ENCODE measurements around the gene MYH10.

Gene MYH10

GRCh38 chr17:8580952-8581658, 49.4 kb downstream of the MYH10 start:
- 73% methylated on average over 2 of the region's 5 CpGs for WGBS (ENCODE audit: insufficient coverage)
- POLR2A ChIA-PET: no interaction called here
- H3K4me1 ChIP-seq (ENCODE audit: control extremely low read depth in 1 of 4, control insufficient read depth in 4 of 4, insufficient read depth in 4 of 4, low read length in 3 of 4): no peaks in the 10 kb centered on the region
- H3K27me3 ChIP-seq (replicated peaks in 2 of 5; ENCODE audit: control insufficient read depth in 4 of 5, insufficient read depth in 5 of 5, low read length in 4 of 5): no peaks in the 10 kb centered on the region
- no peak overlapping the region for H3K27ac ChIP-seq (ENCODE audit: insufficient read depth in 1 of 2, low read depth in 1 of 2, low read length in 2 of 2, poor library complexity in 1 of 2, severe bottlenecking in 2 of 2)
- no peak for DNase-seq
- no peaks in the 10 kb centered on the region for H3K9me3 ChIP-seq (ENCODE audit: control extremely low read depth in 1 of 5, control insufficient read depth in 4 of 5, insufficient read depth in 2 of 5, low read depth in 1 of 5, low read length in 4 of 5)
- H3K36me3 ChIP-seq (ENCODE audit: control insufficient read depth in 4 of 4, insufficient read depth in 4 of 4, low read length in 3 of 4): peaks cover 0 to 5% (median 0%) of the 10 kb centered on the region in 4 experiments
- CTCF ChIA-PET: interaction anchor here (0.6 to 0.9 kb wide), 4 partner anchors 9 to 173 kb away, joined by 3 to 4 read pairs (median 3); no protein-coding TSS in a partner anchor
- no peak overlapping the region for H3K4me3 ChIP-seq (ENCODE audit: control insufficient read depth in 1 of 7, extremely low read depth in 1 of 7, insufficient read depth in 4 of 7, low read depth in 2 of 7, low read length in 6 of 7)

GRCh38 chr17:8577868-8578267, 52.7 kb downstream of the MYH10 start:
- Histone ChIP-seq H3K27me3 (replicated peaks in 2 of 5; ENCODE audit: control insufficient read depth in 4 of 5, insufficient read depth in 5 of 5, low read length in 4 of 5) (no peaks in the 10 kb centered on the region), H3K9me3 (ENCODE audit: control extremely low read depth in 1 of 5, control insufficient read depth in 4 of 5, insufficient read depth in 2 of 5, low read depth in 1 of 5, low read length in 4 of 5) (no peaks in the 10 kb centered on the region), H3K4me3 (ENCODE audit: control insufficient read depth in 1 of 7, extremely low read depth in 1 of 7, insufficient read depth in 4 of 7, low read depth in 2 of 7, low read length in 6 of 7) (no peak overlapping the region), H3K4me1 (ENCODE audit: control extremely low read depth in 1 of 4, control insufficient read depth in 4 of 4, insufficient read depth in 4 of 4, low read length in 3 of 4) (no peaks in the 10 kb centered on the region), H3K27ac (ENCODE audit: insufficient read depth in 1 of 2, low read depth in 1 of 2, low read length in 2 of 2, poor library complexity in 1 of 2, severe bottlenecking in 2 of 2) (no peak overlapping the region), H3K36me3 (ENCODE audit: control insufficient read depth in 4 of 4, insufficient read depth in 4 of 4, low read length in 3 of 4) (peaks cover 0 to 5% (median 0%) of the 10 kb centered on the region in 4 experiments)
- ChIA-PET POLR2A (no interaction called here), CTCF (no interaction called here)
- WGBS (ENCODE audit: insufficient coverage): no CpG with 5 or more reads among the region's 2 CpGs
- DNase-seq: no peak

GRCh38 chr17:8576559-8577294, 53.8 kb downstream of the MYH10 start:
- H3K4me1 ChIP-seq (ENCODE audit: control extremely low read depth in 1 of 4, control insufficient read depth in 4 of 4, insufficient read depth in 4 of 4, low read length in 3 of 4): no peaks in the 10 kb centered on the region
- DNase-seq: no peak
- H3K4me3 ChIP-seq (ENCODE audit: control insufficient read depth in 1 of 7, extremely low read depth in 1 of 7, insufficient read depth in 4 of 7, low read depth in 2 of 7, low read length in 6 of 7): no peak overlapping the region
- H3K36me3 ChIP-seq (ENCODE audit: control insufficient read depth in 4 of 4, insufficient read depth in 4 of 4, low read length in 3 of 4): peaks cover 0 to 5% (median 0%) of the 10 kb centered on the region in 4 experiments
- ChIA-PET CTCF (interaction anchor here (1.5 to 2.3 kb wide), 4 partner anchors 12 to 209 kb away, joined by 4 to 19 read pairs (median 9); no protein-coding TSS in a partner anchor), POLR2A (no interaction called here)
- H3K9me3 ChIP-seq (ENCODE audit: control extremely low read depth in 1 of 5, control insufficient read depth in 4 of 5, insufficient read depth in 2 of 5, low read depth in 1 of 5, low read length in 4 of 5): no peaks in the 10 kb centered on the region
- no peaks in the 10 kb centered on the region for H3K27me3 ChIP-seq (replicated peaks in 2 of 5; ENCODE audit: control insufficient read depth in 4 of 5, insufficient read depth in 5 of 5, low read length in 4 of 5)
- no peak overlapping the region for H3K27ac ChIP-seq (ENCODE audit: insufficient read depth in 1 of 2, low read depth in 1 of 2, low read length in 2 of 2, poor library complexity in 1 of 2, severe bottlenecking in 2 of 2)
- 100% methylated on average over 1 of the region's 3 CpGs for WGBS (ENCODE audit: insufficient coverage)

- DNase-seq: peak; percentile 34 to 60 (median 52)
- POLR2A ChIA-PET: no interaction called here
- CTCF ChIA-PET: interaction anchor here (0.9 to 2.3 kb wide), 4 partner anchors 10 to 172 kb away, joined by 3 to 19 read pairs (median 7); no protein-coding TSS in a partner anchor
- no peak overlapping the region for H3K27ac ChIP-seq (ENCODE audit: insufficient read depth in 1 of 2, low read depth in 1 of 2, low read length in 2 of 2, poor library complexity in 1 of 2, severe bottlenecking in 2 of 2)
- WGBS (ENCODE audit: insufficient coverage): 83% methylated on average over 2 of the region's 9 CpGs
- H3K27me3 ChIP-seq (replicated peaks in 2 of 5; ENCODE audit: control insufficient read depth in 4 of 5, insufficient read depth in 5 of 5, low read length in 4 of 5): no peaks in the 10 kb centered on the region
- no peaks in the 10 kb centered on the region for H3K9me3 ChIP-seq (ENCODE audit: control extremely low read depth in 1 of 5, control insufficient read depth in 4 of 5, insufficient read depth in 2 of 5, low read depth in 1 of 5, low read length in 4 of 5)
- no peaks in the 10 kb centered on the region for H3K4me1 ChIP-seq (ENCODE audit: control extremely low read depth in 1 of 4, control insufficient read depth in 4 of 4, insufficient read depth in 4 of 4, low read length in 3 of 4)
- H3K4me3 ChIP-seq (ENCODE audit: control insufficient read depth in 1 of 7, extremely low read depth in 1 of 7, insufficient read depth in 4 of 7, low read depth in 2 of 7, low read length in 6 of 7): no peak overlapping the region
- H3K36me3 ChIP-seq (ENCODE audit: control insufficient read depth in 4 of 4, insufficient read depth in 4 of 4, low read length in 3 of 4): peaks cover 0 to 5% (median 0%) of the 10 kb centered on the region in 4 experiments
Measured at GRCh38 chr17:8574687-8575086, 55.8 kb downstream of the MYH10 start.

GRCh38 chr17:8572764-8573163, 57.8 kb downstream of the MYH10 start:
- no peak overlapping the region for H3K4me3 ChIP-seq (ENCODE audit: control insufficient read depth in 1 of 7, extremely low read depth in 1 of 7, insufficient read depth in 4 of 7, low read depth in 2 of 7, low read length in 6 of 7)
- no peak overlapping the region for H3K27ac ChIP-seq (ENCODE audit: insufficient read depth in 1 of 2, low read depth in 1 of 2, low read length in 2 of 2, poor library complexity in 1 of 2, severe bottlenecking in 2 of 2)
- POLR2A ChIA-PET: no interaction called here
- H3K27me3 ChIP-seq (replicated peaks in 2 of 5; ENCODE audit: control insufficient read depth in 4 of 5, insufficient read depth in 5 of 5, low read length in 4 of 5): no peaks in the 10 kb centered on the region
- WGBS (ENCODE audit: insufficient coverage): no CpG with 5 or more reads among the region's 1 CpG
- no peaks in the 10 kb centered on the region for H3K9me3 ChIP-seq (ENCODE audit: control extremely low read depth in 1 of 5, control insufficient read depth in 4 of 5, insufficient read depth in 2 of 5, low read depth in 1 of 5, low read length in 4 of 5)
- CTCF ChIA-PET: interaction anchor here (0.8 to 2.3 kb wide), 12 partner anchors 8 to 327 kb away, joined by 3 to 28 read pairs (median 4); no protein-coding TSS in a partner anchor
- peak; percentile 34 to 72 (median 64) for DNase-seq
- no peaks in the 10 kb centered on the region for H3K4me1 ChIP-seq (ENCODE audit: control extremely low read depth in 1 of 4, control insufficient read depth in 4 of 4, insufficient read depth in 4 of 4, low read length in 3 of 4)
- H3K36me3 ChIP-seq (ENCODE audit: control insufficient read depth in 4 of 4, insufficient read depth in 4 of 4, low read length in 3 of 4): peaks cover 0 to 17% (median 4%) of the 10 kb centered on the region in 4 experiments

GRCh38 chr17:8563981-8564602, 66.4 kb downstream of the MYH10 start:
- no peaks in the 10 kb centered on the region for H3K4me1 ChIP-seq (ENCODE audit: control extremely low read depth in 1 of 4, control insufficient read depth in 4 of 4, insufficient read depth in 4 of 4, low read length in 3 of 4)
- POLR2A ChIA-PET: no interaction called here
- H3K27ac ChIP-seq (ENCODE audit: insufficient read depth in 1 of 2, low read depth in 1 of 2, low read length in 2 of 2, poor library complexity in 1 of 2, severe bottlenecking in 2 of 2): no peak overlapping the region
- DNase-seq: no peak
- 100% methylated on average over 2 of the region's 7 CpGs for WGBS (ENCODE audit: insufficient coverage)
- H3K36me3 ChIP-seq (ENCODE audit: control insufficient read depth in 4 of 4, insufficient read depth in 4 of 4, low read length in 3 of 4): peaks cover 3 to 30% (median 8%) of the 10 kb centered on the region in 4 experiments
- no peaks in the 10 kb centered on the region for H3K27me3 ChIP-seq (replicated peaks in 2 of 5; ENCODE audit: control insufficient read depth in 4 of 5, insufficient read depth in 5 of 5, low read length in 4 of 5)
- no peak overlapping the region for H3K4me3 ChIP-seq (ENCODE audit: control insufficient read depth in 1 of 7, extremely low read depth in 1 of 7, insufficient read depth in 4 of 7, low read depth in 2 of 7, low read length in 6 of 7)
- H3K9me3 ChIP-seq (ENCODE audit: control extremely low read depth in 1 of 5, control insufficient read depth in 4 of 5, insufficient read depth in 2 of 5, low read depth in 1 of 5, low read length in 4 of 5): no peaks in the 10 kb centered on the region
- CTCF ChIA-PET: interaction anchor here (1.0 to 2.1 kb wide), 4 partner anchors 9 to 222 kb away, joined by 3 to 8 read pairs (median 4); no protein-coding TSS in a partner anchor

Measured in common myeloid progenitor, CD34-positive (primary cell).